Measurements from ENCODE around the gene WDR86. TPM values are rescaled to one million over a fixed set of nuclear protein-coding genes. Genes with fewer than 3 reads are reported as not detected.

The WDR86 gene
- total RNA-seq, 1 experiment from 2014 or later = not detected

GRCh38 chr7:151345576-151346469 lies 64.0 kb downstream of the WDR86 start:
- H3K4me1 ChIP-seq (ENCODE audit: control insufficient read depth in 1 of 2, insufficient read depth in 2 of 2, low read length in 2 of 2) = peaks cover 21 to 29% of the 10 kb centered on the region in 2 experiments
- DNase-seq (ENCODE audit: low read depth, low spot score) = no peak
- ChIA-PET CTCF (interaction anchor here (1.2 to 1.6 kb wide), 2 partner anchors 30 kb away, joined by 3 to 4 read pairs; no protein-coding TSS in a partner anchor), POLR2A (no interaction called here), RAD21 (ENCODE audit: low non-redundant PET in 1 of 2, low total read pairs in 2 of 2, uncharacterized antibody in 2 of 2, unreplicated experiment in 2 of 2) (no interaction called here)
- peaks cover 29% of the 10 kb centered on the region for H3K79me2 ChIP-seq (ENCODE audit: insufficient read depth, low read length)
- peak overlapping the region; percentile 33; the same call in 1 of the 2 replicates for H3K27ac ChIP-seq (ENCODE audit: low read depth, low read length)
- H2AFZ ChIP-seq (ENCODE audit: low read depth, low read length, poor library complexity, severe bottlenecking) = no peak overlapping the region
- intact Hi-C loops (cut with micrococcal nuclease) = loop anchor here (1.0 kb wide), 1 partner anchor 31 kb away; no protein-coding TSS in a partner anchor
- no peaks in the 10 kb centered on the region for H3K9me2 ChIP-seq (ENCODE audit: insufficient read depth)
- H4K20me1 ChIP-seq (ENCODE audit: insufficient read depth) = no peaks in the 10 kb centered on the region
- peak overlapping the region; percentile 41 for H3K4me2 ChIP-seq (ENCODE audit: low read length)
- H3K9ac ChIP-seq (ENCODE audit: low read length) = no peak overlapping the region
- H3K27me3 ChIP-seq (ENCODE audit: insufficient read depth, low read length) = no peaks in the 10 kb centered on the region
- H3K9me3 ChIP-seq (ENCODE audit: control insufficient read depth in 1 of 2, insufficient read depth in 1 of 2, low read depth in 1 of 2, low read length in 2 of 2) = no peaks in the 10 kb centered on the region
- H3K36me3 ChIP-seq (ENCODE audit: control insufficient read depth in 1 of 2, insufficient read depth in 2 of 2, low read length in 2 of 2) = peaks cover 2 to 14% of the 10 kb centered on the region in 2 experiments; a peak in 2 of 4 replicates
- no peak for ATAC-seq
- TF ChIP-seq SP1 (IDR thresholded peaks at IDR 0.05; ENCODE audit: low read depth) (no peak), CBX3 (IDR thresholded peaks at IDR 0.05; ENCODE audit: low read depth) (no peak), ATF3 (IDR thresholded peaks at IDR 0.05) (no peak), ELF1 (IDR thresholded peaks at IDR 0.05; ENCODE audit: borderline replicate concordance, low read depth) (no peak), RAD21 (IDR thresholded peaks at IDR 0.05; ENCODE audit: low read depth) (no peak), POLR2A (IDR thresholded peaks at IDR 0.05; ENCODE audit: borderline replicate concordance, extremely low read depth, insufficient read depth, insufficient read length) (no peak), EGR1 (IDR thresholded peaks at IDR 0.05; ENCODE audit: low read depth) (no peak)
- no peak overlapping the region for H3K4me3 ChIP-seq (replicated peaks in 1 of 2; ENCODE audit: low read depth in 1 of 2, low read length in 2 of 2)
- BruUV-seq (replicated peaks) = no TSS peak

GRCh38 chr7:151343516-151343915 lies 66.3 kb downstream of the WDR86 start:
- H4K20me1 ChIP-seq (ENCODE audit: insufficient read depth) = no peaks in the 10 kb centered on the region
- H3K4me2 ChIP-seq (ENCODE audit: low read length) = peak overlapping the region; percentile 74; the same call in 1 of the 2 replicates
- ChIA-PET POLR2A (no interaction called here), CTCF (no interaction called here), RAD21 (ENCODE audit: low non-redundant PET in 1 of 2, low total read pairs in 2 of 2, uncharacterized antibody in 2 of 2, unreplicated experiment in 2 of 2) (interaction anchor here in 1 of 2 experiments (0.6 kb wide), 1 partner anchor 23 kb away, joined by 3 read pairs; no protein-coding TSS in a partner anchor)
- H3K4me3 ChIP-seq (replicated peaks in 1 of 2; ENCODE audit: low read depth in 1 of 2, low read length in 2 of 2) = no peak overlapping the region
- DNase-seq (ENCODE audit: low read depth, low spot score) (no peak), ATAC-seq (no peak)
- no peaks in the 10 kb centered on the region for H3K9me3 ChIP-seq (ENCODE audit: control insufficient read depth in 1 of 2, insufficient read depth in 1 of 2, low read depth in 1 of 2, low read length in 2 of 2)
- H3K27ac ChIP-seq (ENCODE audit: low read depth, low read length) = no peak overlapping the region
- no TSS peak for BruUV-seq (replicated peaks)
- no peak overlapping the region for H2AFZ ChIP-seq (ENCODE audit: low read depth, low read length, poor library complexity, severe bottlenecking)
- TF ChIP-seq RAD21 (IDR thresholded peaks at IDR 0.05; ENCODE audit: low read depth) = no peak
- peaks cover 29% of the 10 kb centered on the region for H3K79me2 ChIP-seq (ENCODE audit: insufficient read depth, low read length)
- intact Hi-C loops (cut with micrococcal nuclease) = no loop called here
- no peaks in the 10 kb centered on the region for H3K9me2 ChIP-seq (ENCODE audit: insufficient read depth)
- H3K27me3 ChIP-seq (ENCODE audit: insufficient read depth, low read length) = no peaks in the 10 kb centered on the region
- H3K36me3 ChIP-seq (ENCODE audit: control insufficient read depth in 1 of 2, insufficient read depth in 2 of 2, low read length in 2 of 2) = peaks cover 2 to 14% of the 10 kb centered on the region in 2 experiments; a peak in 2 of 4 replicates
- H3K9ac ChIP-seq (ENCODE audit: low read length) = no peak overlapping the region
- peaks cover 21 to 29% of the 10 kb centered on the region in 2 experiments for H3K4me1 ChIP-seq (ENCODE audit: control insufficient read depth in 1 of 2, insufficient read depth in 2 of 2, low read length in 2 of 2)

Data from HCT116 (cell line).